NCI-H2029 (cell line): ENCODE measurements around the gene SLIT3.

Experiments used
- DNase-seq: peaks from one replicate; lab custom pipeline; 2025; lab: John Stamatoyannopoulos, UW

SLIT3 gene

DNA sequence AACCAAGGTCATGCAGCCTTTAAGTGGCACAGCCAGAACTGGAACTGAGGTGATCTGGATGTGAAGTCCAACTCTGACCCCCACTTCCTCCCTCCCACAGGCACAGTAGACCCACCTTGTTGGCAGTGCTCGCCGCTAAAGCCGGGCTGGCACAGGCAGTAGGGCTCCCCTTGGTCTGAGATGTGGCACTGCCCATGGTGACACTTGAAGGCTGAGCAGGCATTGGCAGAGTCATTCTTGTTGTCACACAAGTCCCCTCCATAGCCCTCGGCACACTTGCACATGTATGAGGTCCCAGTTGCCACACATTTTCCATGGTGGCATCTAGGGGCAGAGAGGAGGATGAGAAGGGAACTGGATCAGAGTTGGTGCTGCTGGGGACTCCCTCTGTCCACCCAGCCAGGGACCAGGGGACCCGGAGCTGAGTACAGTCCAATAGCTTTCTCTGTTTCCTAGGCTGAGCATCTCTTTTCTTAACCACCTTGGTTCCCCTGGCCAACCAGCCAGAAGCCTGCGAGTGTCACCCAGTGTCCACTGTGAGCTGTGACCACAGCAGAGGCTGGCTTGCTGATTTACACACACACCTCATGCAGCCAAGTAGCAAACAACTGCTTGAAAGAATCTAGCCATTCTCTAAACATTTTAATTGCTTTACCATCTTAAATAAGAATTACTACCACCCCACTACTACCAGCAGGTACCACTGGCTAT lies 631.1 kb downstream of the SLIT3 start:
- DNase-seq, result no peak

DNA sequence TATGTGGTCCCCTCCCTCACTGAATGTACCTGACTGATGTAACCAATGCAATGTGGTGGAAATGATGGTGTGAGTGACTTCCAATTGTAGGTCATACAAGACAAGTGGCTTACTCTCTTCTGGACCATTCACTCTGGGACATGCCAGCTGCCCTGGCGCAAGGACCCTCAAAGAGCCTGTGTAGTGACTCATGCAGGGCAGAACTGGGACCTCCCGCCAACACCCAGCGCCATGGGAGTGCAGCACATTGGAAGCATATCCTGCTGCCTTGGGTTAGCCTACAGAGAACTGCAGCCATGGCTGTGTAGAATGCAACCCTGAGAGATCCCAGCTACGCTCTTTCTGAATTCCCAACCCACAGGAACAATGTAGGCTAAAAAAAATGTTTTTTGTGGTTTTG lies 631.8 kb downstream of the SLIT3 start:
- DNase-seq, result no peak

DNA sequence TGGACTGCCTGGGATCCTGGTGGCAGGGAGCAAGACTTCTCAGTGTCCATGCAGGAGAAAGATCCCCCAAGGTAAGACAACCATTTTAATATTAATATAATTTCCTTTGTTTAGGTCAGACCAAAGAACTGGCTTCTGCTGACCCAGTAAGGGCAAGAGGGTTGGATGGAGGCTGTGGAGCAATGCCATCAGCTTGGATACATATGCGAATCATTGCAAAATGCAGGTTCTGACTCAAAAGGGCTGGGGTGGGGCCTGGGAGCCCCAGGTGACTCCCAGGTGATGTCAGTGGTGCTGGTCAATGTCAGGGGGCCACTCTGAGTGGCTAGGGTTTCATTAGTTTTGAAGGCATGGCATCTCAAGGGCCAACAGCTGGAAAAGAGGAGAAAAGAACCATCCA lies 632.9 kb downstream of the SLIT3 start:
- DNase-seq, result no peak

DNA sequence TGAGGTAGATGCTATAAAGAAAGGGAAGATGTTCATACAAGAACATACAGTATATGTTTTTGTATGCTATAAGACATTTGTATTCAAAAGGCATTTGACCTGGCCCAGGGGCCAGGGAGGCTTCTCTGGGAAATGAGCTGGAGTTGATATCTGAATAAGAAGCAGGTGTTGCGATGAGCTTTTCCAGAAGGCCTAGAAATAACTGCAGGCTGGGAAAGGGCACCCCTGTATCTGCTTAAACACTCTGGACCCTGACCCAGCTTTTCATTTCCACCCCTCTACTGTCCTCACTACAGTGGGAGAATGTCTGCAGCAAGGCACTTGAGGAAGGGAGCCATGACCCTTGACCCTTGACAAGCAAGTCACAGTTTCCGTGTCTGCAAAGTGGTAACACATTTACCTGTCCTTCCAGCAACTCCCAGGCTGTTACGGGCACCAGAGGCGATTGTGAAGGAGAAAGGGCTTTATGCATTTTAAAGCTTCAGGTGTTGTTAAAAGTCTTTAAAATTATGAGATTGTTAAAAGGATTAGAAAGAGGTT lies 633.6 kb downstream of the SLIT3 start:
- DNase-seq, result no peak

DNA sequence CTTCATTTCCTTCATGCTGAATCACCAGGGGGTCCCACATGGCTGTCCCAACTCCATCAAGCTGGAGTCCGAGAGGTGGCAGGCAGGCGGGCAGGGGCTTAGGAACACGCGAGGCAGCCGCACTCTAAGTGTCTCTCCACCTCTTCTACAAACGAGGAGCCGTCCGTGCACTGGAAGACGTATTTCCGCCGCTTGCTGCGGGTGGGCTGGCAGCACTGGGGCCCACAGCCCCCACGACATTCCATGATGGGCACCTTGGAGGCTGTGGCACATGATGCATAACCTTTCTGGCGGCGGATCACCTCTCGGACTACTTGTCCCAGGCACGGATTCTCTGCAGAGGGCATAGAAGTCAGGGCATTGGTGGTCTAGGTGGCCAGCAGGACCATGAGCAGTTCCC lies 634.6 kb downstream of the SLIT3 start:
- no peak for DNase-seq

DNA sequence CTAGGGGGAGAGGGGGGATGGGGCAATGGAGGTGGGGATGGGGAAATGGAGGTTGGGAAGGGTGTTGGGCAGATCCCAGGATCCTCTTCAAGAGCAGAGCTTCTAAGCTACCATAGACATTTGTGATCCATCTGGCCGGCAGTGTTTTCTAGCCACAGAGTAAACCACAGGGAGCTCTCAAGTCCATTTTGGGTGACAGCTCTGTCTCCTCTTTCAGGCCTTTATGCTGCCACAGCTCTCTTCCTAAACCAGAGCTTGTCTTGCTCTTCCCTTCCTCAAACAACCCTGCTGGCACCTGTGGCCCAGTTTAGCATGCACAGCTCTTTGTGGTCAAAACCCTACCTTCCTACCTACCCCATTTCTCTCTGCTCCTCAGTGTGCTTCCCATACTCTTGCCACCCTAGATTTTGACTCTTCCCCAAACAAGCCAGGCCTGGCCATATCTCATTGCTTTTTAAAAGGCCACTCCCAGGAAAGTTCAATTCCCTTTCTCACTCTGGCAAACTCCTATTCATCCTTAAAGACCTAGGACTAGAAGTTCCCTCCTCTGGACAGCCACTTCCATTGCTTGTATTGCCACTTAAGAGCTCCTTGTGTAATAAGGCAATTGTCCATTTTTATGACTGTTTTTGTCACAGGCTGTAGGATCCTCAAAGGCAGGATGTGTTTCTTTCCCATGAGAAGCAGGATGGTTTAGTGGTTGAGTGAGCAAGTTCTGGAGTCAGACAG lies 637.5 kb downstream of the SLIT3 start:
- DNase-seq, result no peak

DNA sequence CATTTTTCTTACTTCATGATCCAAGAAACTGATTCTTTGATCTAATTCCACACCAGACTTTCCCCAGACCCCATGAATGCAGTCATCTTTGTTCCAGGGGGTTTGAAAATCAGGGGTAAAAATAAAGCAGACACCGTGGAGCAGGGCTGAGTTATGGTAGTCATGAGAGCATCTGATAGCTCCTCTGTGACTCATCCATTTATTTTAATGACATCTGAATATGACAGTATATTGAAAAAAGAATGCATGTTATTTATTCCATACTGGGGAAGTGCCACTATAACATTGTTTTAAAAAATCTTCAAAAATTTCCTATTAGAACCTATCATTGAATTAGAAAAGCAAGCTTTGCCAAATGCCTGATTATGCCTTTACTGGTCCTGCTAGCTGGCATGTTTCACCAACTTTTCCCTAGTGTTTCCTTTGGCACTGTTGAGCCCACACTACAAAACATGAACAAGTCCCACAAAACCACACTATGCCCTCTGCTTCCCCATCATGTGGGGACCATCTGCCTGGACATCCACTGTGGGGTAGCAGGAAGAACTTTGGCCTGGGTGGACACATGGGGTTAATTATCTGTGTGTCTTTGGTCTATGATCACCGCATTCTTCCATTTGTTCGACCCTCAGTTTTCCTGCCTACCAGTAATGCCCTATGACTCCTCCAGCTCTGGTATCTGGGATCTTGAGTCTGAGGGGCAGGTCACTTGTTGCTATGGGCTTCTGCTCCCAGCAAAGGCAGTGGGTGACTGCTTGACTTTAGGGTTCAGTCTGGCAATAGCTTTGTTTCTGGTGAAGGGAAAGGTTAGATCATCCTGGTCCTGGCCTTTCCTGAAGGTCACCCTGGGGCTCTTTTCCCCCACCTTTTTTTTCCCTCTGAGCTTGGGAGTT lies 639.1 kb downstream of the SLIT3 start:
- no peak for DNase-seq

DNA sequence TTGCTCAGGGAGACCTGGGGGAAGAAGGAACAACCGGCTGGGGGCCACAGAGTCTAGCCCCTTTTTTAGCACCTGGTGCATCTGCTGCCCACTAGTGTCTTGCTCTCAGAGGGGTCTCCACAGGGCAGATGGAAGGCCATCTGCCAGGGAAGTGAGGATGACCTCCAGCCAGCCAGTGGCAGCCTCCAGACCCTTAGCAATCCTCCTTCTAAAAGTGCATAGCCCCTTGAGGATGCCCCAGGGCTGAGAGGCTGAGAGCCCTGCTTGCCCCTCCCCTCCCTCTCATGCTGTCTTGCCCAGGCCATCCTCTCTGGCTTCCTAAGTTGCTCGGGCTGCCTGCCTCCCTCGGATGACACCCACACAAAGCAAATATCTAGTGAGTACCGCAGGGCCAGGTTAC lies 640.2 kb downstream of the SLIT3 start:
- no peak for DNase-seq

DNA sequence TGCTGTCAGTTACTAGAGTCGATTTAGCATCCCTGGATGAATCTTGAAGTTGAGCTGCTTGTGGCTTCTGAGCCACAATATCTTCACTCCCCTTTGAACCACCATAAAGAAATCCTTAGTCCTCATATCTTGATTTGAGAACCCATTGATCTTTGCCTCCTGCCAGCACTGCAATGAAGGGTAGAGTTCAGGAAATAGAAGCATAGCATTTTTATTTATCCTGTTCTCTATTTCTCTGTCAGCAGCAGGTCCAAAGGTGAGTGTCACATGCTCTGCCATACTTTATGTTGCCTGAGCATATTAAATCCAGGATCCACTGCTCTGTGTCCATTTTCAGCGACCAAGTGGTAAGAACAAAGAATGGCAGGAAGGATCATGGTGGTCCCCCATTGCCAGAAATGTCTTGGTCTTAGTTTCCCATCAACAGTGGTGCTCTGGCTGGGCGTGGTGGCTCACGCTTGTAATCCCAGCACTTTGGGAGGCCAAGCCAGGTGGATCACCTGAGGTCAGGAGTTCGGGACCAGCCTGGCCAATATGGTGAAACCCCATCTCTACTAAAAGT lies 641.6 kb downstream of the SLIT3 start:
- DNase-seq, result no peak

DNA sequence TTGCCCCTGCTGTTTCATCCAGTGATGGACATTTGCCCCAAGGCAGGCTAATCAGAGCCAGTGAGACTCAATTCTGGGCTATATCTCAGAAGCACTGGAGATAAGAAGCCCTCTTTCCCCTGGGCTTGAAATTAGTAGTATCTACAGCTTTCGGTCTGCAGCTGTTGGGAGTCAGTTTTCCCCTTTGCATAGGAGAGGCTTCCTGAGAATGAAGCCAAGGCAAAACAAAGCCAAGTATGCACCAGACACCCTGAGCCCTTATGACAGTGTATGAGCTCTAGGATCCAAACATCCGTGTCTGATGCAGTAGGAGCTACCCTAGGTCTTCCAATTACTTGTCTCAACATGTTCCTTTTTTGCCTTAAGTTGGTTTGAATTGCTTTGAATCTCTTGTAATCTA lies 642.5 kb downstream of the SLIT3 start:
- DNase-seq, result no peak

DNA sequence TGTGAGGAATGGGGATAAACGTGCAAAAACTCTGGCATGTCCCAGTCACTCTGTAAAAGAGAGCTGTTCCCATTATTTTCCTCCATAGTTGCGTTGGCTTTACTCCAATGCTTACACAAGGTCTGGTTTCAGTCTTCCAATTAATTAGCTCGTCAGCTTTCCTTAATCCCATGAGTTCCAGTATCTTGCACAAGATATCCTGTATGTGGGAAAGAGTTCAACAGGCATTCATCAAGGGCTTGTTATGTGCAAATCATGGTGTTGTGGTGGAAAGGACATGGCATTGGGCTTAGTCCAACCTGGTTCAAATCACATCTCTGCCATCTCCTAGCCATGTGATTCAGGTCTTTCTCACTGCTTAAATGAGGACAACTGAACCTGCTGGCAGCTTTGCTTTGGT lies 644.3 kb downstream of the SLIT3 start:
- DNase-seq, result no peak

DNA sequence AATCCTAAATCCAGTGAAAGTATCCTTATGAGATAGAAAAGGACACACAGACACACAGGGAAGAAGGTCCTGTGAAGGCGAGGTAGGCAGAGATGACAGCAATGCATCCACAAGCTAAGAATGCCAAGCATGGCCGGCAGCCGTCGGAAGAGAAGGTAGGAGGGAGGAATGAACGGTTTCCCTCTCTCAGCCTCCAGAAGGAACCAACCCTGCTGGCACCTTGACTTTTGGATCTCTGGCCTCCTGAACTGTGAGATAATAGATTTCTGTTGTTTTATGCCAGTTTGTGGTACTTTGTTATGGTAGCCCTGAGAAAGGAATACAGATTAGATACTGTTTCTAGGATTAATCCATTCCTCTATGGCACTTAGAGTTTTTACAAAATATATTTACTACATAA lies 645.6 kb downstream of the SLIT3 start:
- DNase-seq, result no peak

DNA sequence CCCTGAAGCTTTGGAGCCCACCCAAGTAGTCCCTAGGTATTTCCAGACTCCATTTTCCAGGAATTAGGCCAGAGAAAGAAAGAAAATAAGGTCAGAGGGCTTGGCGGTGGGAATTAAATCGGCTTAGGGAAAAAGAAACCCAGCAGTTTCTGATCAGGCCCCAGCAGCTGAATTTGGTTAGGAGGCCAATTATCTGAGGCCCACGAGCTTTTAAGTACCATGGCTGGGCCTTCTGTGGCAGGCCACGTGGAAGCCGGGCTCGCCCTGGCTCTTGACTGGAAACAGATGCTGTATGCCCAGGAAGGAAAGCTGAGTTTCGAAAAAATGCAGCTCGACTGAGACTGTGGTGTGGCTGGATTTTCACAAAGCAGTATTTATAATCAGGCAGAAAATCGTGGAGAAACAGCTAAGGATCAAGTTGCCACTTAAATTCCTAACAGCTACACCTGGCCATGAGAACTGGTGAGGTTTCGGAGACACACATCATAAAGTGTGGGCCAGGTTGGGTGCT lies 646.7 kb downstream of the SLIT3 start:
- no peak for DNase-seq

DNA sequence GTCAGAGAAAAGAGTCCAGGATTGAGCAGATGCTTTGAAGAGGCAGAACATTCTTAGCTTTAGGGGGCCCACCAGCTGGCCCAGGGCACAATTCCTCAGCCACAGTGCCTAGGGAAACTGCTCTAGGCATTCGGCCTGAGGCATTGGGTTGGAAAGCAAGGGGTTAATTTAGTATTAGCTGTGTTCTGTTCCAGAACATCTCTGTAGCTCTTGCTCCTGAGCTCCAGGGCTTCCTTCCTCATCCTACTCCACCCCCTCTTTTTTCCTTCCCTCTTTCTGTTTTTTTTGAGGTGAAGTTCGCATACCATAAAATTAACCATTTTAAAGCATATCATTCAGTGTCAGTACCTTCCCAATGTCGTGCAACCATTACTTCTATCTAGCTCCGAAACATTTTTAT lies 647.3 kb downstream of the SLIT3 start:
- DNase-seq, result no peak

DNA sequence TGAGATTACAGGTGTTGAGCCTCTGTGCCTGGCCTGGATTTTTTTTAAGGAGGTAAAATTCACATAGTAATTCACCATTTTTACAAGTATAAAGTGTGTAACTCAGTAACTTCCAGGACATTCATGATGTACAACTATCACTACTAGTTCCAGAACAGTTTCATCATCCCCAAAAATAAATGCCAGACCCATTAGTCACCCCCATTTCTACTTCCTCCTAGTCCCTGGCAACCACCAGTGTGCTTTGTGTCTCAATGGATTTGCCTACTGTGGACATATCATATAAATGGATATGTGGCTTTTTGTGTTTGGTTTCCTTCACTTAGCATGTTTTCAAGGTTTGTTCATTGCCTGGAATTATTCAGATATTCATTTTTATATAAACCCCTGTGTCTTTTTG lies 649.3 kb downstream of the SLIT3 start:
- no peak for DNase-seq

DNA sequence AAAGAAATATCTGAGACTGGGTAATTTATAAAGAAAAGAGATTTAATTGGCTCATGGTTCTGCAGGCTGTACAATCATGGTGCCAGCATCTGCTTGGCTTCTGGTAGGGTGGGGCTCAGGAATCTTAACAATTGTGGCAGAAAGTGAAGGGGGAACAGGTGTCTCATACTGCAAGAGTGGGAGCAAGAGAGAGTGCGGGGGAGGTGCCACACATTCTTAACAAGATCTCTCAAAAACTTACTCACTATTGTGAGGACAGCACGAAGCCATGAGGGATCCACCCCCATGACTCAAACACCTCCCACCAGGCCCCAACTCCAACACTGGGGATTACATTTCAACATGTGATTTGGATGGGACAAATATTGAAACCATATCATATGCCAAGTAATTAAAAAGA lies 651.6 kb downstream of the SLIT3 start:
- no peak for DNase-seq

DNA sequence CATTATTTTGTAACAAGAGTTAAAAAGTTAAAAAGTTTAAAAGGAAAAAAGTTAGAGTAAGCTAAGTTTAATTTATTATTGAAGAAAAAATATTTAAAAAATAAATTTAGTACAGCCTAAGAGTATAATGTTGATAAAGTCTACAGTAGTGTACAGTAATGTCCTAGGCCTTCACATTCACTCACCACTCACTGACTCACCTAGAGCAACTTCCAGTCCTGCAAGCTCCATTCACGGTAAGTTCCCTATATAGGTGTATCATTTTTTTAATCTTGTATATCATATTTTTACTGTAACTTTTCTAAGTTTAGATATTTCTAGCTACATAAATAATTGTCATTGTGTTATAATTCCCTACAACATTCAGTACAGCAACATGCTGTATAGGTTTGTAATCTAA lies 652.4 kb downstream of the SLIT3 start:
- DNase-seq, result no peak

DNA sequence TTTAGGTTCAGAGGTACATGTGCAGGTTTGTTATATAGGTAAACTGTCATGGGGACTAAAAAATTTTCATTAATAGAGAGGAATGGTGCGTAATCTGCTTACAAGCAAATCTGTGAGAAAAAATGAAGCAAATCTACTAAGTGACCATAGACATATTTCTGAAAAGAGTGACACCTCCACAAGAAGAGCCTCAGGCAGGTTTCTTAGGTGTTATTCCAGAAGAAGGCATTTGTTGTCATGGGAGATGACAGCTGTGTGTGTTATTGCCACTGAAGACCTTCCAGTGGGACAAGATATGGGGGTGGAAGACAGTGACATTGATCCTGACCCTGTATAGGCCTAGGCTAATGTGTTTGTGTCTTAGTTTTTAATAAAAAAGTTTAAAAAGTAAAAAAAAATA lies 652.9 kb downstream of the SLIT3 start:
- no peak for DNase-seq

DNA sequence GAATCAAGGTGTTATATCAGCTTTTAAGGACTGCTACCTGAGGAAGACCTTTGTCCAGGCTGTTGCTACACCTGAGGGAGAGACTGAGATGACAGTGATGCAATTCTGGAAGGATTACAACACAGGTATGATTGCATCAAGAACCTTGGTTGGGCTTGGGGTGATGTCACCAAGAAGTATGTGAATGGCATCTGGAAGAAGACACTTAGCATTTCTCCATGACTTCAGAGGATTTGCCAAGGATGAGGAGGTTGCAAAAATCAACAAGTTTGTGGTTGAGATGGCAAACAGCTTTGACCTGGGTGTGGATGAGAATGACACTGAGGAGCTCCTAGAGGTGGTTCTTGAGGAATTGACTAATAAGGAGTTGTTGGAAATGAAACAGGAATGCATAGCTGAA lies 653.9 kb downstream of the SLIT3 start:
- no peak for DNase-seq

DNA sequence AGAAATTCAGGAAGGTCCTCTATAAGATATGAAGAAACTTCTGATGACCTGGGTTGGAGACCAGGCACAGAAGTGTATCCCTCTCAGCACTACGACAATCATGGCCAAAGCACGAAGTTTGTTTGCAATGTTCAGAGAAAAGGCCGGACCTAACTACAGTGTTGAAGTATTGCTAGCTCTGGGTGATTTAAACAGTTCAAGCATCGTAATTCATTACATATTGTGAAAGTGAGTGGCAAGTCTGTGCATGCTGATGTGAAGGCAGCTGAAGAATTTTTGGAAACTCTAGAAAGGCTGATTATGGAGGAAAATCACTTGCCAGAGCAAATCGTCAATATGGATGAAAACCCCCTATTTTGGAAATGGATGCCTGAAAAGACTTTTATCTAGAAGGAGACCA lies 654.6 kb downstream of the SLIT3 start:
- DNase-seq, result no peak

DNA sequence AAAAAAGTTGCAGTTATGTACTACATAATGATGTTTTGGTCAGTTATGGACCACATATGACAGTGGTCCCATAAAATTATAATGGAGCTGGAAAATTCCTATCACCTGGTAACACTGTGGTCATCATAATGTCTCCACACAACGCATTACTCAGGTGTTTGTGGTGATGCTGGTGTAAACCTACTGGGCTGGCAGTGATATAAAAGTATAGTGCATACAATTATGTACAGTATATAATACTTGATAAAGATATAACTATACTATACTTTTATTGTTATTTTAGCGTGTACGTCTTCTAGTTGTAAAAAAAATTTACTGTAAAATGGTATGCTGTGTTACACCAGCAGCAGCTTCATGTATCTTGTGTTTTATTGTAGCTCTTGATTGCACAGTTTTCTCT lies 655.7 kb downstream of the SLIT3 start:
- DNase-seq, result no peak

DNA sequence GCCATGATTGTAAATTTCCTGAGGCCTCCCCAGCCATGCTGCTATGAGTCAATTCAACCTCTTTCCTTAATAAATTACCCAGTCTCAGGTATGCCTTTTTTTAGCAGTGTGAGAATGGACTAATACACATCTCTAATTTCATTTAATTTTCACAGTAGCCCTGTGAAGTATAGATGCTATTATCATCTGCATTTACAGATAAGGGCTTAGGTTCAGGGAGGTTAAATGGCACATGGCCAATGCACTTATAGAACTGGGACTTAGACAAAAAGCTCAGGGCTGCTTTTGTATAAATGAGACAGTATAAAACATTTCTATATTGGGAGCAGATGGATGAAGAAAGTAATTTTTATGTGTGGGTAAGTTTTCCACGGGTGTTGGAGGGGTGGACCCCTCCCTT lies 658.9 kb downstream of the SLIT3 start:
- no peak for DNase-seq
